HepG2 (cell line): ENCODE measurements around the gene CHRNA5. TPM values are rescaled to one million over a fixed set of nuclear protein-coding genes. Genes with fewer than 3 reads are reported as not detected.

Experiments used
- ATAC-seq: fragments of 200-7000 bp; cut with Tn5 transposase; 3 replicates; pipeline ENCODE4 v1.9.1; 2020; ENCODE audit warnings: mild to moderate bottlenecking, moderate library complexity
- BruUV-seq: library from RNA; stranded (reverse); fragments of 400-500 nt; replicated peaks from 2 replicates; lab custom pipeline; 2021; lab: Mats Ljungman, UMichigan
- CTCF ChIA-PET: fragments of 300-600 bp; formaldehyde crosslinking; extraction: SDS; loops from one replicate; lab custom pipeline; 2021; ENCODE audit warnings: low total read pairs, inconsistent platforms, low intra/inter-chr PET ratio; lab: Yijun Ruan, JAX
- POLR2A ChIA-PET: fragments of 350-600 bp; sonication (Branson Sonifier 250); formaldehyde crosslinking; loops from one replicate; lab custom pipeline; 2020; ENCODE audit warnings: antibody characterized with exemption, inconsistent platforms; lab: Yijun Ruan, JAX
- DNase-seq: peaks from one replicate; pipeline ENCODE4 v3.0.0-alpha.2; 2015; ENCODE audit warnings: low spot score
- FAIRE-seq: peaks from 3 replicates; lab custom pipeline; 2011; peaks lifted over from hg19 to GRCh38; lab: Jason Lieb, UNC
- H2AFZ ChIP-seq: one replicate; pipeline ENCODE4 v1.6.1; 2011; ENCODE audit warnings: low read length, inconsistent platforms
- H3K27ac ChIP-seq: fragments of 300-600 bp; 3 replicates; pipeline ENCODE4 v1.8.0; 2011; ENCODE audit warnings: mixed run types, mild to moderate bottlenecking, mixed read lengths, low read length, inconsistent platforms; ENCODE audit not compliant: insufficient read depth; ENCODE audit errors: extremely low read length
- H3K27me3 ChIP-seq, 2 experiments: fragments of 200-600 bp in 1 of 2; 2 replicates in 1 of 2; 3 replicates in 1 of 2; pipeline versions ENCODE4 v1.6.0 to v1.8.0; 2011; ENCODE audit warnings: low read length in 2 of 2, mild to moderate bottlenecking in 2 of 2, moderate library complexity in 2 of 2, inconsistent platforms in 1 of 2; ENCODE audit not compliant: insufficient read depth in 2 of 2, control insufficient read depth in 1 of 2
- H3K36me3 ChIP-seq, 2 experiments: fragments of 200-600 bp in 1 of 2; replicated peaks in 1 of 2; 2 replicates in 1 of 2; 3 replicates in 1 of 2; pipeline versions ENCODE4 v1.5.1 to v1.8.0; 2011; ENCODE audit warnings: low read length in 2 of 2, inconsistent platforms in 1 of 2; ENCODE audit not compliant: insufficient read depth in 2 of 2, control insufficient read depth in 1 of 2
- H3K4me1 ChIP-seq: 2 replicates; pipeline ENCODE4 v1.5.1; 2012; ENCODE audit warnings: low read length, inconsistent platforms; ENCODE audit not compliant: insufficient read depth
- H3K4me2 ChIP-seq: 2 replicates; pipeline ENCODE4 v1.6.0; 2011; ENCODE audit warnings: low read depth, low read length, inconsistent platforms
- H3K4me3 ChIP-seq, 3 experiments: fragments of 200-600 bp in 1 of 3; sonication (generic), shearing (Covaris generic) in 1 of 3; replicated peaks in 1 of 3; 2 replicates each; pipeline ENCODE4 v1.5.1; 2011 to 2016; ENCODE audit warnings: low read length in 3 of 3, inconsistent platforms in 2 of 3, low read depth in 2 of 3, mild to moderate bottlenecking in 2 of 3, control low read depth in 1 of 3, mixed read lengths in 1 of 3; ENCODE audit not compliant: insufficient read depth in 1 of 3
- H3K79me2 ChIP-seq: one replicate; pipeline ENCODE4 v1.6.1; 2011; ENCODE audit warnings: low read length, inconsistent platforms; ENCODE audit not compliant: insufficient read depth
- H3K9ac ChIP-seq: 2 replicates; pipeline ENCODE4 v1.6.0; 2011; ENCODE audit warnings: mild to moderate bottlenecking, low read depth, low read length, inconsistent platforms; ENCODE audit not compliant: insufficient read depth
- H3K9me3 ChIP-seq: 2 replicates; pipeline ENCODE4 v1.5.1; 2012; ENCODE audit warnings: mild to moderate bottlenecking, low read length
- H4K20me1 ChIP-seq: 2 replicates; pipeline ENCODE4 v1.6.0; 2011; ENCODE audit warnings: inconsistent platforms, mild to moderate bottlenecking, low read length, moderate library complexity; ENCODE audit not compliant: insufficient read depth
- BATF2 ChIP-seq: sonication (generic); formaldehyde crosslinking; IDR thresholded peaks from 2 replicates; pipeline ENCODE4 v1.8.0; 2022; ENCODE audit warnings: mild to moderate bottlenecking, missing genetic modification reagents, moderate library complexity
- DR1 ChIP-seq: sonication (generic); formaldehyde crosslinking; IDR thresholded peaks from 2 replicates; pipeline ENCODE4 v1.8.0; 2021; ENCODE audit warnings: mild to moderate bottlenecking, missing genetic modification reagents, inconsistent platforms
- FOXO1 ChIP-seq: sonication (generic); formaldehyde crosslinking; IDR thresholded peaks from 2 replicates; pipeline ENCODE4 v1.4.0; 2020; ENCODE audit warnings: missing genetic modification reagents
- JDP2 ChIP-seq: sonication (generic); formaldehyde crosslinking; IDR thresholded peaks from 2 replicates; pipeline ENCODE4 v1.8.1; 2022; ENCODE audit warnings: missing genetic modification reagents, borderline replicate concordance
- LBX2 ChIP-seq: sonication (generic); formaldehyde crosslinking; IDR thresholded peaks from 2 replicates; pipeline ENCODE4 v1.5.0; 2020; ENCODE audit warnings: missing genetic modification reagents, mild to moderate bottlenecking, borderline replicate concordance
- RFXAP ChIP-seq: sonication (generic); formaldehyde crosslinking; IDR thresholded peaks from 2 replicates; pipeline ENCODE4 v1.4.0; 2020; ENCODE audit warnings: missing genetic modification reagents, borderline replicate concordance
- SIX4 ChIP-seq: sonication (generic); formaldehyde crosslinking; IDR thresholded peaks from 2 replicates; pipeline ENCODE4 v1.4.0; 2020; ENCODE audit warnings: missing genetic modification reagents
- SNAI1 ChIP-seq: sonication (generic); formaldehyde crosslinking; IDR thresholded peaks from 2 replicates; pipeline ENCODE4 v1.5.0; 2020; ENCODE audit warnings: mild to moderate bottlenecking, missing genetic modification reagents, borderline replicate concordance
- SRSF9 ChIP-seq: fragments of 200-400 bp; formaldehyde crosslinking; IDR thresholded peaks from 2 replicates; pipeline ENCODE4 v1.6.1; 2018; ENCODE audit warnings: borderline replicate concordance, mild to moderate bottlenecking, low read depth, low read length; ENCODE audit not compliant: insufficient read depth, poor library complexity, severe bottlenecking
- TEAD2 ChIP-seq: sonication (generic); formaldehyde crosslinking; IDR thresholded peaks from 2 replicates; pipeline ENCODE4 v1.9.0; 2021; ENCODE audit warnings: missing genetic modification reagents
- ZBTB42 ChIP-seq: sonication (generic); formaldehyde crosslinking; IDR thresholded peaks from 2 replicates; pipeline ENCODE4 v1.5.0; 2020; ENCODE audit warnings: mild to moderate bottlenecking, missing genetic modification reagents
- ZFP90 ChIP-seq: sonication (generic); formaldehyde crosslinking; IDR thresholded peaks from 2 replicates; pipeline ENCODE4 v1.8.0; 2022; ENCODE audit warnings: missing genetic modification reagents, mild to moderate bottlenecking, inconsistent platforms, borderline replicate concordance
- ZNF232 ChIP-seq: sonication (generic); formaldehyde crosslinking; IDR thresholded peaks from 2 replicates; pipeline ENCODE4 v1.4.0; 2020; ENCODE audit warnings: missing genetic modification reagents, borderline replicate concordance
- ZNF407 ChIP-seq: sonication (generic); formaldehyde crosslinking; IDR thresholded peaks from one replicate; pipeline ENCODE4 v1.5.1; 2020; ENCODE audit warnings: mild to moderate bottlenecking, missing genetic modification reagents; ENCODE audit errors: not compliant biosample characterization
- WGBS: methylation state at CpG from one replicate; pipeline ENCODE4 v1.1.6; 2017; ENCODE audit warnings: low lambda C conversion rate; 5-methylcytosine and 5-hydroxymethylcytosine counted together
- in situ Hi-C: cut with HindIII; loops from 2 replicates; pipeline ENCODE4 v1.10.0; 2017; ENCODE audit warnings: low pct_unique_long_range_greater_than_20kb; ENCODE audit not compliant: extremely low pct_ligation_motif_present
- intact Hi-C: fragments of 100-400 bp; cut with micrococcal nuclease; formaldehyde crosslinking; loops from one replicate; pipeline ENCODE4 v1.10.0; 2022; ENCODE audit not compliant: unreplicated experiment
- polyA plus RNA-seq, 8 experiments: library from polyadenylated mRNA; depleted of rRNA in 3 of 8; stranded (reverse) in 7 of 8; unstranded in 1 of 8; fragments of >200 nt; fragmentation: Illumina TruSeq in 4 of 8; extraction: Trizol in 4 of 8; gene quantifications; 2 replicates each; pipeline versions ENCODE4 v1.2.1 to v1.2.3, GENCODE V29; 2011 to 2016; ENCODE audit warnings: low read depth in 4 of 8, missing spikeins in 1 of 8, mixed read lengths in 1 of 8; ENCODE audit not compliant: insufficient read depth in 1 of 8
- total RNA-seq, 5 experiments: library from RNA; depleted of rRNA; stranded (reverse); fragments of >200 nt; fragmentation: Illumina TruSeq; extraction: Trizol; gene quantifications; 2 replicates each; pipeline ENCODE4 v1.2.3, GENCODE V29; 2016; ENCODE audit warnings: low read depth in 1 of 5

CHRNA5 gene
- total and polyA plus RNA-seq, 2 of the 13 experiments (the other 11 are each of a cell fraction or from before 2014, with no cell fraction given), result 3.7 to 10.5 TPM

- no peaks in the 10 kb centered on the region for H3K79me2 ChIP-seq
- H4K20me1 ChIP-seq, result no peaks in the 10 kb centered on the region
- H2AFZ ChIP-seq, result no peak overlapping the region
- in situ Hi-C loops (no loop called here), intact Hi-C loops (no loop called here)
- no CpG with 5 or more reads among the region's 3 CpGs for WGBS
- H3K4me1 ChIP-seq, result no peaks in the 10 kb centered on the region
- peaks cover 1 to 16% of the 10 kb centered on the region in 2 experiments; a peak in 4 of 5 replicates for H3K27me3 ChIP-seq
- FAIRE-seq, result no peak
- H3K27ac ChIP-seq, result no peak overlapping the region
- no TSS peak for BruUV-seq
- no peak overlapping the region for H3K4me2 ChIP-seq
- H3K9me3 ChIP-seq, result no peaks in the 10 kb centered on the region
- ChIA-PET CTCF (no interaction called here), POLR2A (no interaction called here)
- no peak overlapping the region for H3K4me3 ChIP-seq
- no peak for ATAC-seq
- no peak overlapping the region for H3K9ac ChIP-seq
- H3K36me3 ChIP-seq, result no peaks in the 10 kb centered on the region
- no peak for DNase-seq
- TF ChIP-seq SRSF9, result no peak
- TF ChIP-seq DR1, result no peak
- no peak for TF ChIP-seq LBX2 (CRISPR knock-in tag)
- no peak for TF ChIP-seq JDP2 (CRISPR knock-in tag)
- TF ChIP-seq SNAI1 (CRISPR knock-in tag), result no peak
- no peak for TF ChIP-seq ZNF407
- no peak for TF ChIP-seq ZFP90 (CRISPR knock-in tag)
- TF ChIP-seq SIX4 (CRISPR knock-in tag), result no peak
- no peak for TF ChIP-seq TEAD2 (CRISPR knock-in tag)
- no peak for TF ChIP-seq ZNF232 (CRISPR knock-in tag)
- TF ChIP-seq BATF2 (CRISPR knock-in tag), result no peak
- no peak for TF ChIP-seq FOXO1 (CRISPR knock-in tag)
- no peak for TF ChIP-seq RFXAP
- TF ChIP-seq ZBTB42 (CRISPR knock-in tag), result no peak
Measured at GRCh38 chr15:78615151-78615589, 49.9 kb downstream of the CHRNA5 start.
